K562 (cell line): ENCODE measurements around the gene RNF151. TPM values are rescaled to one million over a fixed set of nuclear protein-coding genes. Genes with fewer than 3 reads are reported as not detected.

ENCODE experiments used
- BRD9 ChIP-seq: fragments of 450-650 bp; IDR thresholded peaks from 2 replicates; pipeline ENCODE4 v1.6.1; 2018; ENCODE audit warnings: low read depth; ENCODE audit not compliant: partially characterized antibody
- CBFA2T2 ChIP-seq: fragments of 450-650 bp; conservative IDR thresholded peaks from 2 replicates; pipeline ENCODE4 v1.6.1; 2017; ENCODE audit warnings: mild to moderate bottlenecking
- CBX1 ChIP-seq: sonication (generic); IDR thresholded peaks from 2 replicates; pipeline ENCODE4 v1.6.1; 2016; ENCODE audit warnings: antibody characterized with exemption, low read depth, mild to moderate bottlenecking
- ERF ChIP-seq: fragments of 450-650 bp; formaldehyde crosslinking; IDR thresholded peaks from 2 replicates; pipeline ENCODE4 v1.4.0; 2020; ENCODE audit warnings: mild to moderate bottlenecking, mixed read lengths
- FOXA3 ChIP-seq, 2 experiments: fragments of 450-650 bp in 1 of 2; sonication (generic) in 1 of 2; formaldehyde crosslinking; IDR thresholded peaks in 1 of 2; conservative IDR thresholded peaks in 1 of 2; 2 replicates each; pipeline versions ENCODE4 v1.4.0 to v1.8.0; 2020 to 2022; ENCODE audit warnings: mild to moderate bottlenecking in 2 of 2, missing genetic modification reagents in 1 of 2
- HNRNPK ChIP-seq: fragments of 200-400 bp; formaldehyde crosslinking; IDR thresholded peaks from one replicate; pipeline ENCODE4 v1.6.1; 2018; ENCODE audit warnings: mild to moderate bottlenecking, low read depth, low read length; ENCODE audit not compliant: poor library complexity, severe bottlenecking
- LEF1 ChIP-seq: fragments of 450-650 bp; IDR thresholded peaks from 2 replicates; pipeline ENCODE4 v1.6.1; 2016; ENCODE audit warnings: mild to moderate bottlenecking
- MEF2D ChIP-seq: conservative IDR thresholded peaks from 2 replicates; pipeline ENCODE4 v1.6.1; 2016; ENCODE audit warnings: low read depth, missing genetic modification characterization, missing compliant biosample characterization
- NR2C1 ChIP-seq, 2 experiments: fragments of 450-650 bp; IDR thresholded peaks; 2 replicates each; pipeline ENCODE4 v1.6.1; 2017; ENCODE audit warnings: mild to moderate bottlenecking in 2 of 2, antibody characterized with exemption in 1 of 2, inconsistent platforms in 1 of 2, missing compliant biosample characterization in 1 of 2, missing genetic modification characterization in 1 of 2
- PATZ1 ChIP-seq: fragments of 250-450 bp; sonication (Bioruptor Pico); IDR thresholded peaks from 2 replicates; pipeline ENCODE4 v1.5.0; 2020; ENCODE audit warnings: mild to moderate bottlenecking, borderline replicate concordance
- PPARD ChIP-seq: fragments of 250-450 bp; sonication (Bioruptor Pico); IDR thresholded peaks from 2 replicates; pipeline ENCODE4 v1.8.0; 2022; ENCODE audit warnings: inconsistent platforms, mild to moderate bottlenecking, moderate library complexity
- RBFOX2 ChIP-seq: fragments of 200-400 bp; formaldehyde crosslinking; IDR thresholded peaks from 2 replicates; pipeline ENCODE4 v1.6.1; 2017; ENCODE audit warnings: low read depth, mild to moderate bottlenecking, low read length, moderate library complexity
- SIRT6 ChIP-seq: IDR thresholded peaks from one replicate; pipeline ENCODE4 v1.6.1; 2012; ENCODE audit warnings: low read depth, mild to moderate bottlenecking, control low read depth, inconsistent platforms, low read length, moderate library complexity
- SREBF1 ChIP-seq: fragments of 150-350 bp; IDR thresholded peaks from 2 replicates; pipeline ENCODE4 v1.6.1; 2014; ENCODE audit warnings: antibody characterized with exemption, low read depth, low read length, borderline replicate concordance
- TSC22D4 ChIP-seq: fragments of 450-650 bp; IDR thresholded peaks from 2 replicates; pipeline ENCODE4 v1.6.1; 2016; ENCODE audit warnings: missing genetic modification characterization, missing biosample characterization, control low read depth
- XRCC3 ChIP-seq: fragments of 450-650 bp; IDR thresholded peaks from 2 replicates; pipeline ENCODE4 v1.6.1; 2017; ENCODE audit warnings: mild to moderate bottlenecking, moderate library complexity
- XRCC4 ChIP-seq: IDR thresholded peaks from one replicate; pipeline ENCODE4 v1.6.1; 2011; ENCODE audit not compliant: insufficient read depth, insufficient read length; ENCODE audit errors: extremely low read depth
- ZKSCAN1 ChIP-seq: fragments of 150-350 bp; IDR thresholded peaks from 2 replicates; pipeline ENCODE4 v1.6.1; 2016; ENCODE audit warnings: low read depth, low read length
- ZNF174 ChIP-seq: fragments of 250-450 bp; sonication (Bioruptor Pico); IDR thresholded peaks from 2 replicates; pipeline ENCODE4 v1.4.0; 2020; ENCODE audit warnings: mild to moderate bottlenecking
- ZNF766 ChIP-seq: fragments of 200-800 bp; sonication (Bioruptor generic); conservative IDR thresholded peaks from 2 replicates; pipeline ENCODE4 v1.6.1; 2016; ENCODE audit warnings: missing genetic modification characterization, missing compliant biosample characterization
- ZNF79 ChIP-seq: fragments of 250-450 bp; sonication (Bioruptor Pico); IDR thresholded peaks from 2 replicates; pipeline ENCODE4 v1.4.0; 2020; ENCODE audit warnings: low read depth, mild to moderate bottlenecking, moderate library complexity
- polyA plus RNA-seq, 8 experiments: library from polyadenylated mRNA; depleted of rRNA in 4 of 8; stranded (reverse) in 5 of 8; unstranded in 3 of 8; fragments of >200 nt; fragmentation: Nextera tagmentation in 2 of 8; fragmentation: Illumina TruSeq in 1 of 8; extraction: Ambion mirVana in 2 of 8; extraction: Trizol in 1 of 8; gene quantifications; 2 replicates each; pipeline versions ENCODE4 v1.2.1 to v1.2.3, GENCODE V29; 2011 to 2014; ENCODE audit warnings: inconsistent platforms in 1 of 8, missing spikeins in 1 of 8
- total RNA-seq, 7 experiments: library from RNA; depleted of rRNA in 6 of 7; stranded (reverse); fragments of >200 nt in 6 of 7; fragmentation: Illumina TruSeq in 2 of 7; extraction: Trizol in 2 of 7; gene quantifications; 2 replicates each; pipeline versions ENCODE4 v1.2.1 to v1.2.3, GENCODE V29; 2011 to 2021; ENCODE audit warnings: low replicate concordance in 1 of 7
- TF ChIP-seq, protein P1 (sequence below): fragments of 250-450 bp; sonication (Bioruptor Pico); IDR thresholded peaks from 2 replicates; pipeline ENCODE4 v1.4.0; 2020

The RNF151 gene
- total and polyA plus RNA-seq, 9 of the 15 experiments (the other 6 are each of a cell fraction or from before 2014, with no cell fraction given) = not detected

GRCh38 chr16:1991948-1992703 lies 25.5 kb downstream of the RNF151 start (continued):
- TF ChIP-seq MEF2D (no peak), SREBF1 (no peak), NR2C1 (IDR thresholded peaks at IDR 0.05) (no peak), NR2C1 (tag; IDR thresholded peaks at IDR 0.05) (no peak), PATZ1 (CRISPR knock-in tag) (no peak), RBFOX2 (peak; percentile 81), HNRNPK (no peak), XRCC3 (no peak), ZNF174 (CRISPR knock-in tag) (no peak), CBX1 (0 out of 2 replicates have a peak, but pooled peaks have one; percentile 50), SIRT6 (no peak), ERF (CRISPR knock-in tag) (peak; percentile 94), ZNF79 (CRISPR knock-in tag) (no peak), LEF1 (no peak), PPARD (CRISPR knock-in tag) (no peak), ZNF766 (no peak), XRCC4 (no peak), ZKSCAN1 (no peak), CBFA2T2 (no peak), FOXA3 (CRISPR knock-in tag; conservative IDR thresholded peaks at IDR 0.05 in 1 of 2, IDR thresholded peaks at IDR 0.05 in 1 of 2) (0 out of 4 replicates have a peak, but pooled peaks of 1 of the 2 experiments have one; percentile 32), BRD9 (no peak), TSC22D4 (tag) (no peak)
- TF ChIP-seq, protein P1, sequence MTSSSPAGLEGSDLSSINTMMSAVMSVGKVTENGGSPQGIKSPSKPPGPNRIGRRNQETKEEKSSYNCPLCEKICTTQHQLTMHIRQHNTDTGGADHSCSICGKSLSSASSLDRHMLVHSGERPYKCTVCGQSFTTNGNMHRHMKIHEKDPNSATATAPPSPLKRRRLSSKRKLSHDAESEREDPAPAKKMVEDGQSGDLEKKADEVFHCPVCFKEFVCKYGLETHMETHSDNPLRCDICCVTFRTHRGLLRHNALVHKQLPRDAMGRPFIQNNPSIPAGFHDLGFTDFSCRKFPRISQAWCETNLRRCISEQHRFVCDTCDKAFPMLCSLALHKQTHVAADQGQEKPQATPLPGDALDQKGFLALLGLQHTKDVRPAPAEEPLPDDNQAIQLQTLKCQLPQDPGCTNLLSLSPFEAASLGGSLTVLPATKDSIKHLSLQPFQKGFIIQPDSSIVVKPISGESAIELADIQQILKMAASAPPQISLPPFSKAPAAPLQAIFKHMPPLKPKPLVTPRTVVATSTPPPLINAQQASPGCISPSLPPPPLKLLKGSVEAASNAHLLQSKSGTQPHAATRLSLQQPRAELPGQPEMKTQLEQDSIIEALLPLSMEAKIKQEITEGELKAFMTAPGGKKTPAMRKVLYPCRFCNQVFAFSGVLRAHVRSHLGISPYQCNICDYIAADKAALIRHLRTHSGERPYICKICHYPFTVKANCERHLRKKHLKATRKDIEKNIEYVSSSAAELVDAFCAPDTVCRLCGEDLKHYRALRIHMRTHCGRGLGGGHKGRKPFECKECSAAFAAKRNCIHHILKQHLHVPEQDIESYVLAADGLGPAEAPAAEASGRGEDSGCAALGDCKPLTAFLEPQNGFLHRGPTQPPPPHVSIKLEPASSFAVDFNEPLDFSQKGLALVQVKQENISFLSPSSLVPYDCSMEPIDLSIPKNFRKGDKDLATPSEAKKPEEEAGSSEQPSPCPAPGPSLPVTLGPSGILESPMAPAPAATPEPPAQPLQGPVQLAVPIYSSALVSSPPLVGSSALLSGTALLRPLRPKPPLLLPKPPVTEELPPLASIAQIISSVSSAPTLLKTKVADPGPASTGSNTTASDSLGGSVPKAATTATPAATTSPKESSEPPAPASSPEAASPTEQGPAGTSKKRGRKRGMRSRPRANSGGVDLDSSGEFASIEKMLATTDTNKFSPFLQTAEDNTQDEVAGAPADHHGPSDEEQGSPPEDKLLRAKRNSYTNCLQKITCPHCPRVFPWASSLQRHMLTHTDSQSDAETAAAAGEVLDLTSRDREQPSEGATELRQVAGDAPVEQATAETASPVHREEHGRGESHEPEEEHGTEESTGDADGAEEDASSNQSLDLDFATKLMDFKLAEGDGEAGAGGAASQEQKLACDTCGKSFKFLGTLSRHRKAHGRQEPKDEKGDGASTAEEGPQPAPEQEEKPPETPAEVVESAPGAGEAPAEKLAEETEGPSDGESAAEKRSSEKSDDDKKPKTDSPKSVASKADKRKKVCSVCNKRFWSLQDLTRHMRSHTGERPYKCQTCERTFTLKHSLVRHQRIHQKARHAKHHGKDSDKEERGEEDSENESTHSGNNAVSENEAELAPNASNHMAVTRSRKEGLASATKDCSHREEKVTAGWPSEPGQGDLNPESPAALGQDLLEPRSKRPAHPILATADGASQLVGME (CRISPR knock-in tag) = no peak
